Brain microvascular endothelial cell (primary cell): ENCODE data around the gene ZNF423.
A peak's percentile ranks its signal among the peaks of the same experiment; 100 is the strongest.

Experiments
- DNase-seq: peaks from one replicate; pipeline ENCODE4 v3.0.0-alpha.2; 2020
- H3K27ac ChIP-seq: fragments of 250-450 bp; sonication (Bioruptor Pico); 2 replicates; pipeline ENCODE4 v1.5.1; 2020; ENCODE audit warnings: mild to moderate bottlenecking, moderate library complexity
- H3K27me3 ChIP-seq: fragments of 250-450 bp; sonication (Bioruptor Pico); replicated peaks from 2 replicates; pipeline ENCODE4 v1.5.1; 2020; ENCODE audit warnings: mild to moderate bottlenecking
- H3K36me3 ChIP-seq: fragments of 250-450 bp; sonication (Bioruptor Pico); replicated peaks from 2 replicates; pipeline ENCODE4 v1.5.1; 2020; ENCODE audit warnings: mild to moderate bottlenecking
- H3K4me3 ChIP-seq: 2 replicates; pipeline ENCODE4 v1.5.1; 2011; ENCODE audit warnings: low read depth, mild to moderate bottlenecking, control low read depth, low read length, moderate library complexity
- in situ Hi-C: cut with HindIII; loops from 2 replicates; pipeline ENCODE4 v1.10.0; 2017; ENCODE audit warnings: low sequenced_read_pairs, low pct_ligation_motif_present
- TF ChIP-seq, protein P1 (sequence below): IDR thresholded peaks from 2 replicates; pipeline ENCODE4 v1.5.1; 2011; ENCODE audit warnings: low read depth, mild to moderate bottlenecking, moderate library complexity, low read length, control low read depth, inconsistent platforms; ENCODE audit errors: missing control alignments

The ZNF423 gene

DNA sequence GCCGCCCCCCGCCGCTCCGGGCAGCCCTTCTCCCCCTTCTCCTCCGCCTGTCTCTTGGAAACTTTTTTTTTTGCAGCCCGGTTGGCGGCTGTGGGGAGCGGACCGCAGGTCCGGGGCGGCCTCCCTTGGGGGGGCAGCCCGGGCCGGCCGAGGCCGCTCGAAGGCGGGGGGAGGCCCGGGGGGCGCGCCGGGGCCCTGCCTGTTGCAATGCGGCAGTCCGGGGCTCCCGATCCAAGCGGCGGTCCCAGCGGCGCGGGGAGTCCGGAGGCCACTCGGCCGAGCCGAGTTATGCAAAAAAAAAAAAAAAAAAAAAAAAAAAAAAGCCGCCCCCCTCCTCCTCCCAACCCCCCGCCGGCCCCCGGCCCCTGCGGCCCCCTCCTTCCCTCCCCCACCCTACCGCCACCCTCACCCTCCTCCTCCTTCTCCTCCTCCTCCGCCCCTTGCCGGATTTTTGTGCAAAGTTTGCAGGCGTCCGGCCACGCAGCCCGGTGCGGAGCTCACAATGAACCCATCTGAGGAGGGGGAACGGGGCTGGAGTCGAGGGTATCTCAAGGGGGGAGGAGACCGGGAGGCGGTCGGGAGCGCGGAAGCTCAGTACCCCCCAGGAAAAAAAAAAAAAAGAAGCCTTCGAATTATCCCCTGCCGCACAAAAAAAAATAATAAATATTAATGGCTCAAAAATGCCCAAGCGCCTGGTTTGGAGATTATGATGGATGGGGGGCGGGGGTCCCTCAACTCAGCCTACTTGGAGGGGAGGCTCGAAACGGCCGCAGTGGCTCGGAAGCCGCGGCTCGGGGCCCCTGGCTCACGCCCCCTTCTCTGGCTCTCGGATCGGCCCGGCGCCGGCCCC is at the start of gene ZNF423:
TSS of gene ZNF423 (minus strand) at position 291 of the 850 bp plus-strand sequence. CDS start 338 bp downstream, outside the sequence.
- no peaks in the 10 kb centered on the region for H3K36me3 ChIP-seq
- in situ Hi-C loops: no loop called here
- H3K4me3 ChIP-seq: peak within 1 kb of the TSS; percentile 53
- no peak within 1 kb of the TSS for H3K27ac ChIP-seq
- TF ChIP-seq, protein P1, sequence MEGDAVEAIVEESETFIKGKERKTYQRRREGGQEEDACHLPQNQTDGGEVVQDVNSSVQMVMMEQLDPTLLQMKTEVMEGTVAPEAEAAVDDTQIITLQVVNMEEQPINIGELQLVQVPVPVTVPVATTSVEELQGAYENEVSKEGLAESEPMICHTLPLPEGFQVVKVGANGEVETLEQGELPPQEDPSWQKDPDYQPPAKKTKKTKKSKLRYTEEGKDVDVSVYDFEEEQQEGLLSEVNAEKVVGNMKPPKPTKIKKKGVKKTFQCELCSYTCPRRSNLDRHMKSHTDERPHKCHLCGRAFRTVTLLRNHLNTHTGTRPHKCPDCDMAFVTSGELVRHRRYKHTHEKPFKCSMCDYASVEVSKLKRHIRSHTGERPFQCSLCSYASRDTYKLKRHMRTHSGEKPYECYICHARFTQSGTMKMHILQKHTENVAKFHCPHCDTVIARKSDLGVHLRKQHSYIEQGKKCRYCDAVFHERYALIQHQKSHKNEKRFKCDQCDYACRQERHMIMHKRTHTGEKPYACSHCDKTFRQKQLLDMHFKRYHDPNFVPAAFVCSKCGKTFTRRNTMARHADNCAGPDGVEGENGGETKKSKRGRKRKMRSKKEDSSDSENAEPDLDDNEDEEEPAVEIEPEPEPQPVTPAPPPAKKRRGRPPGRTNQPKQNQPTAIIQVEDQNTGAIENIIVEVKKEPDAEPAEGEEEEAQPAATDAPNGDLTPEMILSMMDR: no peak
- H3K27me3 ChIP-seq: peaks cover 2% of the 10 kb centered on the region
- DNase-seq: no peak

GRCh38 chr16:49904348-49905062 is 48.6 kb upstream of the ZNF423 start:
- TF ChIP-seq, protein P1: no peak
- Histone ChIP-seq H3K4me3 (no peak overlapping the region), H3K36me3 (no peaks in the 10 kb centered on the region), H3K27ac (no peak overlapping the region), H3K27me3 (no peaks in the 10 kb centered on the region)
- no peak for DNase-seq
- in situ Hi-C loops: no loop called here

- in situ Hi-C loops: no loop called here
- H3K36me3 ChIP-seq: no peaks in the 10 kb centered on the region
- DNase-seq: no peak
Measured at GRCh38 chr16:49902908-49903307, 47.0 kb upstream of the ZNF423 start.

DNA sequence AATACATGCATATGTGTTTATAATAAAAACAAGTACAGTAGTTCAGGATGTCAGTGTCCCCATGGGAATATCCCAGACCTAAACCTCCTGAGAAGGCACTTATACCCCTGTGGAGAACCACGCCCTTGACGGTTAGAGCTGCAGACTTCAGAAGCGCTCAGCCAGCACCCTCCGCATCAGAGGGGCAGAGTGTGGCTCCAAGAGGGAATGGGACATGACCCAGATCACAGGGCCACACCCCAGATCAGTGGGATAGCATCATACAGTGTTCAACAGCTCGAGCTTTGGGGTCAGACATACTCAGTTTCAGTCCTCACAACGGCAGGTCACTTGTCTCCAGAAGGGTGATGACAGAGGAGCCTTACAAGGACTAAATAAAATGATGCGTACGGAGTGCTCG is 45.8 kb upstream of the ZNF423 start:
- H3K4me3 ChIP-seq: no peak overlapping the region
- H3K27ac ChIP-seq: no peak overlapping the region
- TF ChIP-seq, protein P1: no peak
- no peak for DNase-seq
- H3K36me3 ChIP-seq: no peaks in the 10 kb centered on the region
- H3K27me3 ChIP-seq: no peaks in the 10 kb centered on the region
- in situ Hi-C loops: no loop called here

More at GRCh38 chr16:49902908-49903307, 47.0 kb upstream of the ZNF423 start:
- TF ChIP-seq, protein P1: no peak
- Histone ChIP-seq H3K27me3 (no peaks in the 10 kb centered on the region), H3K27ac (no peak overlapping the region), H3K4me3 (no peak overlapping the region)

- Histone ChIP-seq H3K36me3 (no peaks in the 10 kb centered on the region), H3K27ac (no peak overlapping the region), H3K4me3 (no peak overlapping the region), H3K27me3 (no peaks in the 10 kb centered on the region)
- in situ Hi-C loops: no loop called here
- TF ChIP-seq, protein P1: no peak
- DNase-seq: no peak
Measured at GRCh38 chr16:49900875-49901274, 45.0 kb upstream of the ZNF423 start.
